Mucosa of stomach (tissue), 1 donor: Measurements from ENCODE around the gene ALKBH2.

ENCODE experiments used
- H3K27me3 ChIP-seq: one replicate; pipeline ENCODE4 v1.7.0; 2013; ENCODE audit warnings: mild to moderate bottlenecking, low read length; ENCODE audit not compliant: control insufficient read depth, insufficient read depth
- H3K36me3 ChIP-seq: one replicate; pipeline ENCODE4 v1.7.0; 2013; ENCODE audit warnings: low read length; ENCODE audit not compliant: control insufficient read depth, insufficient read depth
- H3K4me1 ChIP-seq: one replicate; pipeline ENCODE4 v1.7.0; 2013; ENCODE audit warnings: mild to moderate bottlenecking, low read length; ENCODE audit not compliant: control insufficient read depth, insufficient read depth
- H3K4me3 ChIP-seq: one replicate; pipeline ENCODE4 v1.7.0; 2013; ENCODE audit warnings: low read length
- H3K9ac ChIP-seq: one replicate; pipeline ENCODE4 v1.7.0; 2013; ENCODE audit warnings: mild to moderate bottlenecking, low read length, moderate library complexity
- H3K9me3 ChIP-seq: one replicate; pipeline ENCODE4 v1.7.0; 2013; ENCODE audit warnings: mild to moderate bottlenecking, low read length, moderate library complexity; ENCODE audit not compliant: control insufficient read depth
- donor health status: Pancreatic carcinoma.

The ALKBH2 gene

DNA sequence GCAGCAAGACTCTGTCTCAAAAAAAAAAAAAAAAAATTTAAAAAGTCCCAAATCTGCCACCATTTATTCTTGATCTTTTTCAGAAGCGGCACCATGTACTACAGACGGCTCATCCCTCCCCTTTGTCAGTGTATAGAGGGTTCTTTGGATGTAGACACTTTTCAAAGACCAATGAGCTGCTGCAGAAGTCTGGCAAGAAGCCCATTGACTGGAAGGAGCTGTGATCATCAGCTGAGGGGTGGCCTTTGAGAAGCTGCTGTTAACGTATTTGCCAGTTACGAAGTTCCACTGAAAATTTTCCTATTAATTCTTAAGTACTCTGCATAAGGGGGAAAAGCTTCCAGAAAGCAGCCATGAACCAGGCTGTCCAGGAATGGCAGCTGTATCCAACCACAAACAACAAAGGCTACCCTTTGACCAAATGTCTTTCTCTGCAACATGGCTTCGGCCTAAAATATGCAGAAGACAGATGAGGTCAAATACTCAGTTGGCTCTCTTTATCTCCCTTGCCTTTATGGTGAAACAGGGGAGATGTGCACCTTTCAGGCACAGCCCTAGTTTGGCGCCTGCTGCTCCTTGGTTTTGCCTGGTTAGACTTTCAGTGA lies 16.6 kb upstream of the ALKBH2 start:
- Histone ChIP-seq H3K4me3 (no peak overlapping the region), H3K27me3 (no peaks in the 10 kb centered on the region), H3K4me1 (peaks cover 23% of the 10 kb centered on the region), H3K9ac (no peak overlapping the region), H3K36me3 (no peaks in the 10 kb centered on the region), H3K9me3 (no peaks in the 10 kb centered on the region)

- Histone ChIP-seq H3K9ac (no peak overlapping the region), H3K36me3 (no peaks in the 10 kb centered on the region), H3K4me3 (no peak overlapping the region), H3K27me3 (no peaks in the 10 kb centered on the region), H3K4me1 (no peaks in the 10 kb centered on the region), H3K9me3 (no peaks in the 10 kb centered on the region)
Measured at GRCh38 chr12:109105176-109105575, 11.9 kb upstream of the ALKBH2 start.

DNA sequence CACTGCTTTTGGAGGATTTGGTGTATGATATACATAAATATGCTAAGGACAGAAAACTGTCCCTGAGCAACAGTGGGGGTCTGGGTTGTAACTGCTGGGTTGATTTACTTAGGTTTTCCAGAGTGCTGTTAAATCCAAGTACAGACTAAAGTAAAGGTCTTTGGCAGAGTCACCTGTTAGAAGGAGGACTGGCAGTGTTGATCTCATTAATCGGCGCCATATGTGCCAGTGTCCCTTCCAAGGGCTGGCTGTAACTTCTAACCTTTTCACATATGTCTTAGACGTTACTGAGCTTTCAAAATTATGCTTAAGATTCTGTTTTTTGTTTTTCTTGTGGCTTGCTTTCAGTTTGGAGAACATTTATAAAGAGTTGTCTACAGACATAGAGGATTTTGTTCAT lies 9.2 kb upstream of the ALKBH2 start:
- H3K27me3 ChIP-seq, result no peaks in the 10 kb centered on the region
- H3K9ac ChIP-seq, result no peak overlapping the region
- H3K4me3 ChIP-seq, result no peak overlapping the region
- H3K4me1 ChIP-seq, result peaks cover 8% of the 10 kb centered on the region
- no peaks in the 10 kb centered on the region for H3K36me3 ChIP-seq
- no peaks in the 10 kb centered on the region for H3K9me3 ChIP-seq

GRCh38 chr12:109100741-109101140 lies 7.5 kb upstream of the ALKBH2 start:
- no peaks in the 10 kb centered on the region for H3K27me3 ChIP-seq
- H3K36me3 ChIP-seq, result no peaks in the 10 kb centered on the region
- H3K4me1 ChIP-seq, result peaks cover 12% of the 10 kb centered on the region
- H3K4me3 ChIP-seq, result no peak overlapping the region
- H3K9me3 ChIP-seq, result no peaks in the 10 kb centered on the region
- no peak overlapping the region for H3K9ac ChIP-seq

DNA sequence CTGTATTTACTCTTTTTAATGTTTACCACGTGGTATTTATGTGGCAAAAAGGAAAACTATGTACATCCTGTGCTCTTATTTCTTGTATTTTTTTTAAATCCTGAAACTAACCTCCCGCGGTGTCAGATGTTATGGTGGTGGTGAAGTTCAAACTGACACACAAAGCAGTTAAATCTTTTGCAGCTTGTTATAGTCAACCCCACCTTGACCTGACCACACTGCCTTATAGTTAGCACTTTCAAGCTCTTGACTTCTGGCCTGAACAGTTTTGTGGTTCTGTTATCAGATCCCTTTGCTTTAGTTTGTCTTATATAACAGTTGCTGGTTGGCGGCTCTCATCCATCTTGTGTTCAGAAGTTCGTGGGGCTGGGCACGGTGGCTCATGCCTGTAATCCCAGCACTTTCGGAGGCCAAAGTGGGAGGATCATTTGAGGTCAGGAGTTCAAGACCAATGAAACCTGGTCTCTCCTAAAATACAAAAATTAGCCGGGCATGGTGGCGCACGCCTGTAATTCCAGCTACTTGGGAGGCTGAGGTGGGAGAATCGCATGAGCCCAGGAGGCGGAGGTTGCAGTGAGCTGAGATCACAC lies 6.3 kb upstream of the ALKBH2 start:
- peak overlapping the region; percentile 37 for H3K9ac ChIP-seq
- no peak overlapping the region for H3K4me3 ChIP-seq
- H3K4me1 ChIP-seq, result peaks cover 12% of the 10 kb centered on the region
- H3K36me3 ChIP-seq, result no peaks in the 10 kb centered on the region
- H3K27me3 ChIP-seq, result no peaks in the 10 kb centered on the region
- no peaks in the 10 kb centered on the region for H3K9me3 ChIP-seq

DNA sequence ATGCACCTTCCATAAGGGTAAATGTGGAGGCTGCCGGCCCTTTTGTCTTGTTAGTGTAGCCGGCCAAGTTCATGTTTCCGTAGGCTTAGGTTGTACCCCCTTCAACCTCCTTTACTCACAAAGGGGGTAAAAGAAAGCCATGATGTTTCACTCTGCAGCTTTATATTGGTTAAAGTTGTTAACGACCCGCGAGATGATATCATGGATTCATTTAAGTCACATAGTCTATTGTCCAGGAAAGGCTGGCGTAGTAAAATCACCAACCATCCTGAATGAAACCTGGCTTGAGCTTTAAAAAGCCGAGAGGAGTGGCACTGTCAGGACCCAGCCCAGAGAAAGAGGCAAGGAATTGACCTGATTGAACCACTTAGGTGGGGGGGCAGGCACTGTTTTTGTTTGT lies 5.4 kb upstream of the ALKBH2 start:
- Histone ChIP-seq H3K4me3 (peak overlapping the region; percentile 90), H3K4me1 (peaks cover 12% of the 10 kb centered on the region), H3K9ac (peak overlapping the region; percentile 67), H3K36me3 (no peaks in the 10 kb centered on the region), H3K9me3 (no peaks in the 10 kb centered on the region), H3K27me3 (no peaks in the 10 kb centered on the region)

GRCh38 chr12:109098183-109098604 lies 4.9 kb upstream of the ALKBH2 start:
- no peaks in the 10 kb centered on the region for H3K27me3 ChIP-seq
- peak overlapping the region; percentile 90 for H3K4me3 ChIP-seq
- H3K9me3 ChIP-seq, result no peaks in the 10 kb centered on the region
- peaks cover 12% of the 10 kb centered on the region for H3K4me1 ChIP-seq
- peak overlapping the region; percentile 67 for H3K9ac ChIP-seq
- H3K36me3 ChIP-seq, result no peaks in the 10 kb centered on the region

GRCh38 chr12:109097435-109098182 lies 4.3 kb upstream of the ALKBH2 start, which contains the start of gene UNG:
UNG (plus strand) TSS chr12:109097597; CDS start chr12:109097680, 83 bp downstream.
- peak within 1 kb of the TSS; percentile 90 for H3K4me3 ChIP-seq
- no peaks in the 10 kb centered on the region for H3K9me3 ChIP-seq
- peaks cover 17% of the 10 kb centered on the region for H3K4me1 ChIP-seq

DNA sequence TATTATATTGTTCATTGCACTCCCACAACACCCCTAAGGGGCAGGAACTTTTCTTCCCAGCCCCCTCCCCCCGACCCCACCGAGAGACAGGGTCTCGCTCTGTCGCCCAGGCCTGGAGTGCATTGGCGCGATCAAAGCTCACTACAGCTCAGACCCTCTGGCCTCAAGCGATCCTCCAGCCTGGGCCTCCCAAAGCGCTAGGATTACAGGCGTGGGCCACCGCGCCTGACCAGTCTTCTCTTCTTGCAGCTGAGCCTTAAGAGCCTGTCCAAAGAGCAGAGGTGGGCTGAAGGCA lies 3.8 kb upstream of the ALKBH2 start:
- H3K9ac ChIP-seq, result no peak overlapping the region
- H3K9me3 ChIP-seq, result no peaks in the 10 kb centered on the region
- no peak overlapping the region for H3K4me3 ChIP-seq
- H3K27me3 ChIP-seq, result no peaks in the 10 kb centered on the region
- H3K36me3 ChIP-seq, result no peaks in the 10 kb centered on the region
- peaks cover 22% of the 10 kb centered on the region for H3K4me1 ChIP-seq

More at GRCh38 chr12:109097435-109098182, 4.3 kb upstream of the ALKBH2 start, which contains the start of gene UNG:
- Histone ChIP-seq H3K27me3 (no peaks in the 10 kb centered on the region), H3K9ac (peak within 1 kb of the TSS; percentile 67), H3K36me3 (no peaks in the 10 kb centered on the region)

DNA sequence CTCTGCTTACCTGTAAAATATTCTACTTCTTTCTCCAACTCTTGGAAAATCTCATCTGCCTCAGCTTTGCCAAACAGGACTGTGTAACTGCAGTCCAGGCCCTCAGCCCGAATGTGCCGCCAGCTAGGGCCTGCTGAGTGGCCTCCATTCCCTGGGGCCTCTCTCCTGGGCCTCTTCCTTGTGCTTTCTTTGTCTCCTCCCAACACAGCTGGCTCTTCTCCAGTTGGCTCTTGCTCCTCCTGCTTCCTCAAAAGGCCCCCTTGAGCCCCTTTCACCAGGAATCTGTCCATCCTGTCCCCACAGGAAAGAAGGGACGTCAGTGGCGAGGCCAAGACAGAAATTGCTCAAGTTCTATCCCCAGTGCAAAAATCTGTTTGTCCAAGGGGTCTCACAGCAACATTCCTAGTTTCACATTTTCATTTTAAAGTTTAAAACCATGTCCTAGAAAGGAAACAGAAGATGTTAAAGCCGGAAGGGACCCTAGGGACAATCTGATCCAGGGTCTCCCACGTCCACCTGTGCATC lies 713 bp downstream of the ALKBH2 start:
- H3K4me1 ChIP-seq, result peaks cover 19% of the 10 kb centered on the region

DNA sequence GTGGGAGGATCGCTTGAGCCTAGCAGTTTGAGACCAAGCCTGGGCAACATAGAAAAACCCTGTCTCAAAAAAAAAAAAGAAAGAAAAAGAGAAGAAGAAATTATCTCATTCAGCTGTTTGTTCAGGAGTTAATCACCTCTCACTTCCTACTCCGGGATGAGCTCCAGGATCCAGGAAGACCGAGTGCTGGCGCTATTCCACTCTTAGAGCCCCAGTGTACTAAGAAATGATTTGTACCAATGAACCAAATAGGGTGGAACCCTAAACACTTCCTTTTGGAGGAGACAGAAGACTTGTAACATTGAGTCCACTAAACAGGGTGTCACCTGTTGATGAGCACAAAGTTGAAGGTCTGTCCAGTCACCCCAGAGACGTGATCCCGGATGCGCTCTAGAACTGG lies 3.6 kb downstream of the ALKBH2 start:
- H3K4me1 ChIP-seq, result peaks cover 15% of the 10 kb centered on the region
- H3K9ac ChIP-seq, result no peak overlapping the region
- H3K36me3 ChIP-seq, result no peaks in the 10 kb centered on the region
- no peak overlapping the region for H3K4me3 ChIP-seq
- H3K27me3 ChIP-seq, result no peaks in the 10 kb centered on the region
- H3K9me3 ChIP-seq, result no peaks in the 10 kb centered on the region

More for the DNA sequence above, 713 bp downstream of the ALKBH2 start:
- H3K36me3 ChIP-seq, result no peaks in the 10 kb centered on the region
- no peaks in the 10 kb centered on the region for H3K27me3 ChIP-seq
- H3K4me3 ChIP-seq, result peak overlapping the region; percentile 56
- H3K9ac ChIP-seq, result peak overlapping the region; percentile 51
- no peaks in the 10 kb centered on the region for H3K9me3 ChIP-seq

DNA sequence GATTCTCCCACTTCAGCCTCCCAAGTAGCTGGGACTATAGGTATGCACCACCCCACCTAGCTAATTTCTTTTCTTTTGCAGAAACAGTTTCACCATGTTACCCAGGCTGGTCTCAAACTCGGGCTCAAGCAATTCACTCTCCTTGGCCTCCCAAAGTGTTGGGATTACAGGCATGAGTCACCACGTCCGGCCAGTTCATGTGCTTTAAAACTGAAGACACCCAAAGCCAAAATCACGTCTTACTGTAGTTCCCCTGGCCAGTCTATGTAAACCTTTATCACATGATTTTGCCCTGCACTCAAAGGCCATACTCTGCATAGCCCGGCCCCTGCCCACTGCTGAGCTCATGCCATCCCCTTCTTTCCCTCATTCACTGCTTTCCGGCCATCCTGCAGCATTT lies 4.5 kb downstream of the ALKBH2 start:
- Histone ChIP-seq H3K36me3 (no peaks in the 10 kb centered on the region), H3K9me3 (no peaks in the 10 kb centered on the region), H3K4me3 (no peak overlapping the region), H3K4me1 (peaks cover 15% of the 10 kb centered on the region), H3K27me3 (no peaks in the 10 kb centered on the region), H3K9ac (no peak overlapping the region)
